Glomerular visceral epithelial cell (primary cell): Measurements from ENCODE around the gene SENP2.
"Not testable (repeated sequence)": the region's sequence is repeated elsewhere in the genome, so short reads cannot be mapped to it uniquely, and the experiment has no call there.

Experiments used
- DNase-seq: peaks from one replicate; pipeline ENCODE4 v3.0.0-alpha.2; 2016; ENCODE audit errors: extremely low spot score

The SENP2 gene

DNA sequence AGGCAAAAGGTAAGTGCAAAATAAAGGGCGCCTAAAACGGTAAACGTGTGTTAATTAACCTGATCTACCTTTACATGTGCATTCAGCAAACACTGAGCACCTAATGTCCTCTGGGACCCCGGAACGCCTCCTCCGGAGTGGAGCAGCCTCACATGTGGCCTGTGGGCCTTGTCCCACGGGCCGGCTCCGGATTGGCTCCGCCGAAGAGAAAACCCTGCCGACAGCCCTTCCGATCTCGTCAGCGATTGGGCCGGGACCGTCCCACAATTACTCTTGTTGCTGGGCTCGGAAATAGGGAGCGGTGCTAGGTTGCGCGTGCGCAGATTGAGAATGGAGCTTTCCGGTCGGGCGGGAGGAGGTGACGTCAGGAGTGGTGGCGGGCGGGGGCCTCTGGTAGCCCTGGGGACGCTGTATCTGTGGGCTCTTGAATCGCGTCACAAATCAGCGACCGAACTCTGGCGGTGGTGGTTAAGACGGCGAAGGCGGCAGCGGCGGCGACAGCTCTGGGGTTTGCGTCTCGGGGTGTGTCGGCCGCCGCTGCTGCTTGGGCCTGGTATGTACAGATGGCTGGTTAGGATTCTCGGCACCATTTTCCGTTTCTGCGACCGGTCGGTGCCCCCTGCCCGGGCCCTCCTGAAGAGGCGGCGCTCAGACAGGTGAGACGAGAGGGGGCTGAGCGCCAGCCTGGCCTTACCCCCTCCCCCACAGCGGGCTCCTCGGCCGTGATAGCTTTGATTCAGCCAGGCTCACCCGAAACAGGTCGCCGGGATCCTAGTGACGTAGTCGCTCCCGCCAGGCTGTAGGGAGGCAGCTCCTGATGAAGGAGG, at the start of gene SENP2:
Gene SENP2, plus strand, starts transcription at position 437 of the 827 bp plus-strand sequence. Its CDS starts 119 bp downstream, at position 556.
- DNase-seq: peak; percentile 99

DNA sequence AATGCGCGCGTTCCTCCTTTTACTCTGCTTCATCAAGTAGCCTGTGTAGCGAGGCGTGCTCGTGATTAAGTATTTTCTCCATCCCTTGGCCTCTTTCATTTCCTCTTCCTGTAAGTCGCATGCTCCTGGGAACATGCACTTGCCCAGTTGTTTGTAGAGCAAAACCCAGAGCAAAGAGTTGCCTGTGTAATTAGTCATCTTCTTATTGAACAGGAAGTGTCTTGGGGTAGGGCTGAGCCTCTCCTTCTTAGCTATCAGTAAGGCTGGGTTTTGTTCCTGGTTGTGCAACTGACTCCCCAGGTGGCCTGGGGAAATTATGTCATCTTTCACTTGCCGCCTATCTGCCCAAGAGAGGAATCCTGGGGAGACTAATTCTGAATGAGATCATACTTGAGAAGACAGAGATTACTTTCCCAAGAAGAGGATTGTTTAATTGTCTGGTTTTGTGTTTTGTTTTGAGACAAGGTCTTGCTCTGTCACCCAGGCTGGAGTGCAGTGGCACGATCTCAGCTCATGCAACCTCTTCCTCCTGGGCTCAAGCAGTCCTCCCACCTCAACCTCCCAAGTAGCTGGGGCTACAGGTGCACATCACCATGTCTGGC, 48.6 kb upstream of the SENP2 start:
- peak; percentile 97 for DNase-seq

DNA sequence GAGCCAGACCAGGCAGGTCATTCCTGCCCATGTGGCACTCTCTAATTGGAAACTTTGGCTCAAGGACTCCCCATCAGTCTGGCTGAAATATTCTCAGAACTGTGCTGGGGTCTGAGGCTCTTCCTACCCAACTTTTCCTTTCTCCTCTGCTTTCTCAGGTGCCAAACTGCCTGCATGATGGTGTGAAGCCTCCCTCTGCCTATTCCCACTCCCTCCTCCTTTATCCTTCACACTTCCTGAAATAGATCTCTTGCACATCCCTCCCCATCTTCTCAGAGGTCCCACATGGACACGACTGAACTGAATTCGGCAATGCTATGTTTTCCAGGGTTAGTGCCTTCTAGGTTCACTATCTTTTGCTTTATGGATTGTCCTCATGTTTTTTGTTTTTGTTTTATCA, 46.2 kb upstream of the SENP2 start:
- no peak for DNase-seq

DNA sequence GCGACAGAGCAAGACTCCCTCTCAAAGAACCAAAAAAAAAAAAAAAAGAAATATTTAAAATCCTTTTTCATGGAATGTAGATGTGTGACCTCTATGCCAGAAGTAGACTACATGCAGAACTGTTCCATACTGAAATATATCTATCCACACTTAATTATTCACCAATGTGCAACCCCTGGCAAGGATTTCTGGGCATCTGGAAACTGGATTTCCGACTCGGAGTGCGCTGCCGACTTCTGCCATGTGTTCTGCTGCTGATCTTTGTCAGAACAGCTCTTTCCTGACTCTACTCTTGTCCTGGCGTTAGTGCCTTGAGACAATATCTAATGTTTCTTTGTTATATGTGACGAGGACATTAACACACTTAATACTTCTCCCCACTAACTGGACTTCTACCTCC, 45.4 kb upstream of the SENP2 start:
- no peak for DNase-seq

DNA sequence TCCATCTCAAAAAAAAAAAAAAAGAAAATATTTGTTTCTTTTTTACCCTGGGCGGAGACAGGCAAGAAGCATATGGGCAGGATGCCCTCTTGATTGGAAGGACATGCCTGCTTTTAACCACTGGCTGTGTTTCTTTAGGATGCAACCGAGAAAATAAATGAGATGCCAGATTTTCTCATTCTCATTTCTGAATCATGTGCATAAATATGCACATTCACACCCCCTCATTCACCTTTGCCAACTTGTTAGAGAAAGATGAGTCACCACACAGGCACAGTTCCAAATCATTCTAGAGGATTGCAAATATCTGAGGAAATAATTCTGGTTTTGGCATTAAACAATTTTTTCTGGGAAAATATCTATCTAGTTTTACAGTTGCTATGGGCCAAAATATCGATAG, 37.0 kb upstream of the SENP2 start:
- DNase-seq: peak; percentile 81

DNA sequence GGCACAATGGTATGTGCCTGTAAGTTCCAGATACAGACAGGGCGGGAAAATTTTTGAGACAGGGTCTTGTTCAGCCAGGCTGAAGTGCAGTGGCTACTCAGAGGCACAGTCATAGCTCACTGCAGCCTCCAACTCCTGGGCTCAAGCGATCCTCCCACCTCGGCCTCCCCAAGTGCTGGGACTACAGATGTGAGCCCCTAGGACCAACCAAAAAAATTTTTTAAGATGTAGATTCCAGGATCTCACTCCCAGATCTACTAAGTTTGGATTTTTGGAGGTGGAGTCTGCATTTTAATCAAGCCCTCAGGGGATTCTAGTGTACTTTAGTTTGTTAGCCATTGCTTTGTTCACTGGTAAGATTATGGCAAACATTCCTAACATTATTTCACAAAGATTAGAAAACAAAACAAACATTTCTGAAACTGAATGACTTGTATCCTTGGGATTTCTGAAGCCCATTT, 36.4 kb upstream of the SENP2 start:
- DNase-seq: no peak

DNA sequence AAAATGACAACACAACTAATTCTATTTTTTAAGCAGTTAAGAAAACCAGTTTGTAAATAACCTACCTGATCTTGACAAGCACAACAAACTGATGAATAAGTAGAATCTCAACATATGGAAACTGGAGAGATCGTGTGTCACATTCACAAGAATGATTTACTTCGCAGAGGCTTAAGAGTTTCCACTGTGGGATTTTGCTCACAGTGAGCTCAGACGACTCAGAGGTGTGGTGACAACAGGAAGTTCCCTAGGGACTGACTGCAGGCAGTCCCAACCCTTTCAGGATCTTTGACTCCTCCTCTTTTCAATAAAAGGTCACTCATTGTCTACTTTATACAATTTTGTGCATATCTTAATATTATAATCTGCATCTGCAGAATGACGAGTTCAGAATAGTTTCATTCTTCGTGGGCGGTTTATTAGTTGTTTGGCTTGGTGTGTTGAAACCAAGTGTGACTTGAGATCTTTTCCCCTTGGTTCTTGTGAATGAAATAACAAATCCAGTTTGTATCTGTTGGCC, 33.7 kb upstream of the SENP2 start, which contains the start of gene LIPH:
Gene LIPH, minus strand, starts transcription at position 231 of the 520 bp plus-strand sequence. Its CDS starts 117 bp downstream, at position 114.
- DNase-seq: peak; percentile 22

DNA sequence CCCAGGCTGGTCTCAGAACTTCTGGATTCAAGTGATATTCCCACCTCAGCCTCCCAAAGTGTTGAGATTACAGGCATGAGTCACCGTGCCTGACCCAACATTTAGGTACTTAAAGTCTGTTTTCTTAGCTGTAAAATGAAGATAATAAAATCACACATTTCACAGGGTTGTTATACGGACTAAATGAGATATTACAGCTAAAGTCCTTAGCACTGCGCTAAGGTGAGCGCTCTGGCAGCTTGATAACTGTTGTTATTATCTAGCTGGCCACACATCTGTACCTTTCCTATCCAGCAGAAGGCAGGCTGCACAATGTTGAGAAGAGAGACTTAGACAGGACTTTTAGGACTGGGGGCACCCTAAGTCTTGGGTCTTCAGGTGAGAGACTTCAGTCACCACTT, 31.0 kb upstream of the SENP2 start:
- no peak for DNase-seq

DNA sequence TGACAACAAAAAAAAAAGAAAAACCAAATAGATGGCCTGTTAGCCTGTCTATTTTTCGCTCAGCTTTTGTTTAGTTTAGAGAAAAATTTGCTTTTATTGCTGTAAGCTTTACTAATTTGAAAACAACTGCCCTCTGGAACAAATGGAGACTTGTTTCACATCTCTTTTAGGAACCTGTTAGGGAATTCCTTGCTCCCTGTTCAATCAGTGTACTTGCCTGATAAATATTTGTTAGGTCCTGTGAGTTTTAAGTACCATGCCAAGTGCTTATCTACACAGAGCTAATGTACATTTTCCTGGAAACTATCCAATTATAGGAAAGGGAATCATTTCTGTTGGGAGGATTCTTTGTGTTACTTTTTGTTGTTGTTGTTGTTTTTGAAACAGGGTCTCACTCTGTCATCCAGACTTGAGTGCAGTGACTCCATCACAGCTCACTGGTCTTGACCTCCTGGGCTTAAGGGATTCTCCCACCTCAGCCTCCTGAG, 30.2 kb upstream of the SENP2 start:
- DNase-seq: no peak

DNA sequence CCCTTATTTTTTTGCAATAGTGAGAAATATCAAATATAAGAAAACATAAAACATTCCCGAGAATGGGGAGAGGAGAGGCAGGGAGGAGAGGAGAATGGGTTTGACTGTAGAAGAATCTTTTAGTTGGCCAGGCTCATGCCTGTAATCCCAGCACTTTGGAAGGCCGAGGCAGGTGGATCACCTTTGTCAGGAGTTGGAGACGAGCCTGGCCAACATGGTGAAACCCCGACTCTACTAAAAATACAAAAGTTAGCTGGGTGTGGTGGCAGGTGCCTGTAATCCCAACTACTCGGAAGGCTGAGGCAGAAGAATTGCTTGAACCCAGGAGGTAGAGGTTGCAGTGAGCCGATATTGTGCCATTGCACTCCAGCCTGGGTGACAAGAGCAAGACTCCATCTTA, 29.5 kb upstream of the SENP2 start:
- not testable (repeated sequence) for DNase-seq

DNA sequence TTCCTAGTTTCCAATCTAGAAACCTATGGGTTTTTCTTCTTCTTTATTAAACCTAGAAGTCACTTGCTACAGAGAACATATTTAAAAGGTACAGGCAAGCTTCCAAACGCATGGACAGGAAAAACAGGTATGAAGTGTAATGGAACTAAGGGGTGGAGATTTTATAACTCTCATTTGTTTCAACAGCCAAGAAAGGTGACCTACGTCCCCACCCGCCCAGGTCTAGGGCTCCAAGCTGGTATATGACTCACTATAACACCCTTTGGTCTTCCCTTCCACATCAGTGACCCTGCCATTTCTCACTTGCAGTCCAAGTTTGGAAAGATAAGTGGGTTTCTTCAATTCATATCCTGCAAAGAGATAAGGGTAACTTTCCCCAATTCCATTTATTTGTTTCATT, 27.7 kb upstream of the SENP2 start:
- peak; percentile 47 for DNase-seq

DNA sequence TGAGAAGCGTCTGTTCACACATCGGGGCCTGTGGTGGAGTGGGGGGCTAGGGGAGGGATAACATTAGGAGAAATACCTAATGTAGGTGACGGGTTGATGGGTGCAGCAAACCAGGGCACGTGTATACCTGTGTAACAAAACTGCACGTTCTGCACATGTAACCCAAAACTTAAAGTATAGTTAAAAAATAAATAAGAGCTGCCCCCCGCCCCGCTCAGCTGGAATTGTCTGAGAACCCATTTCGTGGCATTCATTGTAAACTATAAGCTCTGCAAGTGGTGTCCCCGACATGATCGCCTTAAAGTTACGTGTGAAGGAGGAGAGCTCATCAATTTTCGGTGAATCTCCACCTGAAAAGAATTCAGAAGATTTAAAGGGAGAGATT, 26.4 kb upstream of the SENP2 start:
- DNase-seq: no peak

DNA sequence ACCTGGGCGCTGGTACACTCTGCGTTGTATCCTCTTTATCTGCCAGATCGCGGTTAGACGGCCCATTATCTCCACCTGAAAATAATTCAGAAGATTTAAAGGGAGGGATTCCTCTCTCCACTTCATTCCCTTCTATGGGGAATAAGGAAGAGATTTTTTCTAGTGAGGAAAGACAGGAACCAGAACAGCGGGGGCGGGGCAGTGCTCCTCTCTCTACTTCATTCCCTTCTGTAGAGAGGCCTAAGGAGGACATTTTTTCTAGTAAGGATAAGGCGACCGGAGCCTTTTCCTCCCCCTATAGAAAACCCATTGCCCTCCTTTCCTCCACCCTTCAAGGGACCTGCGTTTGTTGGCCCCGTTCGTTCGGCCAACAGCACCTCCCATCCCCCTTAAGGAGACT, 25.4 kb upstream of the SENP2 start:
- no peak for DNase-seq

DNA sequence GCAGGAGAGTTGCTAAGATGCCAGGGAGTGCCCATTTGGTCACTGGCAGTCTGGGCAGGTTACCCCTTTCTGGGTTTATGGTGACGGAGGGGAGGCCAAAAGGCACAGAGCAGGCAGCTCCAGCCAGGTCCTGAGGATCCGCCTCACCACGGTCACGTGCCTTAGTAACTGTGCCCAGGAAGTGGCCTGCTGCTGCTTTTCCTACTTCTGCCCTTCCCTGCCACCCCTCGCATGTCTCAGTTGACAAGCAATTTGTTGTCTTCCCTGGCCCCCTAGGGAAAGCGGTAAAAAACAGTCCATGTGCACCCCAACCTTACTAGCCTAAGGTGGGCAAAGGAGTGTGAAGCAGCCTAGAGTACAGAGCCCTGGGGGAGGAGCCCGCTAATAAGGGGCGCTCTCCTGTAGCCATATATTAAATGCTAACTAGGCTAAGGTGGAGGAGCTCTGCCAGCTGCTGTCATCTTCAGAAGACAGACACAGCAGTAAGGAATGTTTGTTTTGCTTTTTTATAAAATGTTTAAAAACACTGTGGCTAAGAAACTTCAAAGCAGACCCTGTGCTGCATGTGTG, 24.6 kb upstream of the SENP2 start:
- no peak for DNase-seq

DNA sequence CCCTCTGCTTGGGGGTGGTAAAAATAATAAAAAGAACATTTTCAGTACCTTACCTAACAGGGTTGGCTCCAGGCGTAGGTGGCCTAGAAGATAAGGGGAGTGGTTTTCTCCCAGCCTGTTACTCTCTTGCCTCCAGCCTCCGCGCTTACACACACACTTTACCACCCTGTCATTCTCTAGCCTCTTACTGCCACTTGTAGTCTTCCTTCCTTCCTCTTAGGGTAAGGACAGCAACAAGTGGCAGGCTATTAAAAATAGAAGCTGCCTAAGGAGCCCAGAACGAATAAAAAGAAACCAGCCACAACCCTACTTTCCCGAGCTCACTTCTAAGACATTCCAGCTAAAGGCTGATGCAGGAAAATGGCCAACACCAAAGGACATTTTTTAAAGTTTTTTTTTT, 24.1 kb upstream of the SENP2 start:
- no peak for DNase-seq

DNA sequence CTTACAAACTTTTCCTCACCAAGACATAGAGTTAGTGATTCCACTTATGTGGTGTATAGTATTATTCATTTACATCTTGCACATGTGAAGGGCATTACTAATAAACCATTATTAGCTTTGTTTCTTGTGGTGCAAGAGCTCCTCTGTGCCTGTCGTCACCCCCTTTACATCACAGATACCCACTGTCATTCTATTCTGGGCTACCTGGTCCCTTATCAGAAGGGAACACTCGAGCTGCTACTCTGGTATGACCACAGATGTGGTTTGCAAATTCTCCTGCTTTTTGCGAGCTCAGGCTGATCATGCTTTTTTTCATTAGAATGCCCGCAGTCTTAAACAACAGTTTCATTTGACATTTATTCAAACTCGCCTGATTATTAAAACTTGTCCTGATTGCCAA, 13.9 kb upstream of the SENP2 start:
- DNase-seq: no peak

DNA sequence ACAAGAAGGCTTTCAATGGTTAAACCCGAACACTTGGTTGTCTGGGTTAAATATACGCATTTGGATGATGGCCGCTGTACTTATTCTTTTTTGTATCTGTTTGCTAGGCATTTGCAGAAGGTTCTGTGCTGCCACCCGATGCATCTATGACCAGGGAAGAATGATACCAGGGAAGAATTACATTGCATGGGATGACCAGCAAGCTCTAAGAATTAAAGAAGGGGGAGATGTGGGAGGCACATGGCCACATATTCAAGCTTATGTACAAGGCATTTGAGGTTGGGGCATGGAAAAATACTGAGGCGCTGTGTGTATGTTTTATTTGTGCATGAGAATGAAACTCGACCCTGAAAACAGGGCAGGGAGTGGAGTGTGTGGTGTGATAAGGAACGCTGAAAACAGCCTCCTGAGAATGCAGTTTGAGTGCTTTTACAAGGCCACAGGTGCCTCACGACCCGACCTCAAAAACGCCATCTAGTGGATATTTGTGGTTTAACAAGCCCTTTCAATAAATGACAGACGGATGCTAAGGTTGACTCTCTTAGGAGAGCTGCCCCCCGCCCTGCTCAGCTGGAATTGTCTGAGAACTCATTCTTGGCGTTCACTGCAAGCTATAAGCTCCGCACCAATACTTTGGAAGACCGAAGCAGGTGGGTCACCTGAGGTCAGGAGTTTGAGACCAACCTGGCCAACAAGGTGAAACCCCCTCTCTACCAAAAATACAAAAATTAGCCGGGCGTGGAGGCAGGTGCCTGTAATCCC, 10.8 kb upstream of the SENP2 start:
- peak; percentile 66 for DNase-seq

DNA sequence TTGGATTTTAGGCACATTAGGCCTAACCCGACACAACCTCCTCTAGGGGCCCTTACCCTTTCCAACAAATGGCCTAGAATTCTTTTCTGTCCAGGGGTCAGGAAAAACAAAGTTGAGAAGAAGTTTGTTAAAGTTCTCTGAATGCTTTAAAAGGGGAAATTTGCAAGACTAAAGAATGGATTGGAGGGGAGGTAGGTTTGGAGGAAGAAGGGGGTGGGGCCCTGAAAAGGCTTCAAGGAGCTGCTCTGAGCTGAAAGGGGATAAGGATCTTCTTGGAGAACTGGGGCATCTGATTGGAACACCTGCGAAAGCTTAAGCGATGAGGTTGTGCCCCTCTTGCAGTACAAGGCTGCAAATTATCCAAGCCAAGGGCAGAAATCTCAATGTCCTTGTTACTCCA, 3.9 kb upstream of the SENP2 start:
- DNase-seq: no peak

DNA sequence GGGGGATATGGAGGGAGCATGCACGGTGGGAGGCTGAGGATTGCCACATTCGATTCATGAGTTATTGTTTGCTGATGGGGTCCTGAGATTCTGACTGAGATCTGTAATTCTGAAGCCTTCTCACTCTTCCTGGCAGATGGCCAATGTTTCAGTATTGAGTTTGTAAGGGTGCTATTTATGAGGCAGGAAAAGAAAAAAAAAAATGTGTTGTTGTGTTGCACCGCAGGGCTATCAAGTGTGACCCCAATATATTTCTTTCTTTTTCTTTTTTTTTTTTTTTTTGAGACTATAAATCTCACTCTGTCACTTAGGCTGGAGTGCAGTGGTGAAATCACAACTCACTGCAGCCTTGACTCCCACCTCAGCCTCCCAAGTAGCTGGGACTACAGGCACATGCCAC, 3.2 kb upstream of the SENP2 start:
- no peak for DNase-seq

DNA sequence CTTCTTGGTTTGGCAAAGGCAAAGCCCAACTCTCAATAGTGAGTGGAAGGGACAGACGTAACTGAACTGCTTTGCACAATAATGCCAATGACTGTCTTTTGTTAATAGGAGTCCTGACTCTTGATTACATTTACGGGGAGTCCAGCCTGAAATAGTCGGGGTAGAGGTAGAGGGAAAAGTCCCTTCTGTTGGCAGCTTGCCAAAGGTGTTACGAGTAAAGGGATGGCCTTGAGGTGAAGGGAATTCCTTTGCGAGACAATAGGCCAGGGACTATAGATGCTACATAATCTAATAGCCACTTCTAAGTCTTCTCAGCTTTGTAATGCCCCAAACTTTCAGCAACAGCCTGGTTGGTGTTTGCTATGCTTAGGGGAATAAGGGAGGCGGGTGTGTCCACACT, 2.2 kb upstream of the SENP2 start:
- DNase-seq: no peak

DNA sequence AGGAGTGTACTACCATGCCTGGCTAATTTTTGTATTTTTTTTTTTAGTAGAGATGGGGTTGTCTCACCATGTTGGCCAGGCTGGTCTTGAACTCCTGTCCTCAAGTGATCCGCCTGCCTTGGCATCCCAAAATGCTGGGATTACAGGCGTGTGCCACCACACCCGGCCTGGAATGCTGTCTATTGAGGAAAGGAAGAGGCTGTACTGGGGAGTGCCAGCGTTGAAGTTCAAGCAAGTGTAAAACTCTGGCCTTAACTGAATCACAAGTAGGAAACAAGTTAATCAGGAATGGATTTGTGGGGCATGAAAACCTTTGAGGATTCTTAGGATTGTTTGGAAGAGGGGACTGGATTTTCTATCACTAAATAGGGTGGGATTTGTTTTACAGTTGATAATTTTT, 1.4 kb upstream of the SENP2 start:
- DNase-seq: no peak

DNA sequence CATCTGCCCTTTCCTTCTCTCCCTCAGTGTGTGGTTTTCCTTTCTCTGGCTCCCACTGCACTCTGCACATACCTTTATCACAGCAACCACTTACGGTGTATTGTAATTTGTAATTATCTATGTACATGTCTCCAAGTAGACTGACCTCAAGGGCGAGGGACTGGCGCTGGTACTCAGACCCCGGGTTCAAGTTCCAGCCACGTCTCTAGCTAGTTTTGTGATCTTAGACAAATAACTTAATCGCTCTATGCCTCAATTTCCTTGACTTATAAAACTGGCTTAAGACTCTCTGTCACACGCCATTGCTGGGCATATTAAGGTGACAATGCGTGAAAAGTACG, 607 bp upstream of the SENP2 start:
- peak; percentile 2 for DNase-seq
